Effector memory CD8-positive, alpha-beta T cell (primary cell): ENCODE measurements around the gene RNF227.

Source experiments
- ATAC-seq: fragments of 150-1000 bp; cut with Tn5 transposase; replicated peaks from 2 replicates; pipeline ENCODE4 v1.10.0; 2021; ENCODE audit warnings: mild to moderate bottlenecking, moderate library complexity
- DNase-seq, 3 experiments: peaks; one replicate each; pipeline ENCODE4 v3.0.0; 2021
- H3K27ac Mint-ChIP-seq, 2 donors: one replicate each; pipeline ENCODE4 v1.8.0; 2022; ENCODE audit warnings: mild to moderate bottlenecking in 2 of 2, mixed read lengths in 2 of 2, moderate library complexity in 2 of 2
- H3K27me3 Mint-ChIP-seq, 2 donors: one replicate each; pipeline ENCODE4 v1.8.0; 2022; ENCODE audit warnings: mixed read lengths in 2 of 2
- H3K36me3 Mint-ChIP-seq: one replicate; pipeline ENCODE4 v1.8.0; 2022; ENCODE audit warnings: mild to moderate bottlenecking, moderate library complexity, mixed read lengths; ENCODE audit not compliant: insufficient read depth
- H3K4me1 Mint-ChIP-seq, 2 donors: one replicate each; pipeline ENCODE4 v1.8.0; 2022; ENCODE audit warnings: low read depth in 2 of 2, mixed read lengths in 2 of 2
- H3K4me3 Mint-ChIP-seq, 2 donors: one replicate each; pipeline ENCODE4 v1.8.0; 2022; ENCODE audit warnings: mild to moderate bottlenecking in 2 of 2, mixed read lengths in 2 of 2, moderate library complexity in 2 of 2
- H3K9me3 Mint-ChIP-seq, 2 donors: one replicate each; pipeline ENCODE4 v1.8.0; 2022; ENCODE audit warnings: mixed read lengths in 2 of 2

RNF227 gene

GRCh38 chr17:7943291-7943690 lies 27.2 kb upstream of the RNF227 start:
- Mint-ChIP-seq H3K36me3 (peaks cover 38% of the 10 kb centered on the region), H3K27ac (no peak overlapping the region), H3K9me3 (no peaks in the 10 kb centered on the region), H3K4me3 (no peak overlapping the region), H3K4me1 (no peaks in the 10 kb centered on the region), H3K27me3 (no peaks in the 10 kb centered on the region)
- ATAC-seq (no peak), DNase-seq (no peak)

DNA sequence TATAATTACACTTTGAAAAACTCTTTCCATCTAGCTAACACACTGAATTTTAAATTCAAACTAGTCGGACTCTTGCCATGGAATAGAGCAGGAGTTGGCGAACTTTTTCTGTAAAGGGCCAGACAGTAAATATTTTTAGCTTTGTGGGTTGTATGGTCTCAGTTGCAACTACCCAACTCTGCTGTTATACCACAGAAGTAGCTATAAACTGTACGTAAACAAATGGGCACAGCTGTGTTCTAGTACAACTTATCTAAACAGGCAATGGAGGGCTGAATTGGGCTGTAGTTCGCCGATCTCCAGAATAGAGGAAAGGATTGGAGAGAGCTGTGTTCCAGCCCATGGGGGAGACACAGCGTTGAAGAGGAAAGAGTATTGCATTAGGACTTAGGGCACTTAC lies 24.7 kb upstream of the RNF227 start:
- Mint-ChIP-seq H3K27me3 (no peaks in the 10 kb centered on the region), H3K36me3 (peaks cover 44% of the 10 kb centered on the region), H3K9me3 (no peaks in the 10 kb centered on the region), H3K4me3 (no peak overlapping the region), H3K27ac (no peak overlapping the region), H3K4me1 (no peaks in the 10 kb centered on the region)
- DNase-seq (no peak), ATAC-seq (no peak)

GRCh38 chr17:7940034-7940433 lies 23.9 kb upstream of the RNF227 start:
- H3K9me3 Mint-ChIP-seq: no peaks in the 10 kb centered on the region
- H3K36me3 Mint-ChIP-seq: peaks cover 42% of the 10 kb centered on the region
- no peak for ATAC-seq
- H3K27ac Mint-ChIP-seq: no peak overlapping the region
- no peak for DNase-seq
- no peak overlapping the region for H3K4me3 Mint-ChIP-seq
- H3K4me1 Mint-ChIP-seq: no peaks in the 10 kb centered on the region
- no peaks in the 10 kb centered on the region for H3K27me3 Mint-ChIP-seq

DNA sequence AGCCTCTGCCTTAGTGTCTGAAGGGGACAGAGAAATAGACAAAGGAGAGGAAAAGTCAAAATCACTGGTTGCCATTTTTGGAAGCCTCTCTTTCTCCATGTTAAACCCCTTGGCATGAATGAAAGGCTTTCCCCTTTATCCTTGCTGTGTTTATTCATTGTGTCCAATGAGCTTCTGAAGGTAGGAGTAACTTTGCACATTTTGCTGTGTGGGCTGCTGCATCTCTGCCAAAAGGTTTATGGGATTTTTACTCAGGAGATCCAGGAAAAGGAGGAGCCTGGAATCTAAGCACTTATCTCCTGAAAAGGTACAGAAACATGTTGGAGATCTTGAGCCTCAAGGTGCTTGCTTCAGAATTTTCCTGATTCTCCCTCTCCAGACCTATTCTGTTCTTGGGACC lies 19.8 kb upstream of the RNF227 start:
- no peak overlapping the region for H3K27ac Mint-ChIP-seq
- H3K36me3 Mint-ChIP-seq: peaks cover 38% of the 10 kb centered on the region
- ATAC-seq (no peak), DNase-seq (no peak)
- no peaks in the 10 kb centered on the region for H3K27me3 Mint-ChIP-seq
- H3K9me3 Mint-ChIP-seq: no peaks in the 10 kb centered on the region
- peaks cover 23 to 33% of the 10 kb centered on the region in 2 donors for H3K4me1 Mint-ChIP-seq
- no peak overlapping the region for H3K4me3 Mint-ChIP-seq

- Mint-ChIP-seq H3K4me3 (peak overlapping the region; percentile 87 to 88), H3K9me3 (no peaks in the 10 kb centered on the region), H3K27ac (peak overlapping the region; percentile 92 to 93), H3K36me3 (peaks cover 31% of the 10 kb centered on the region), H3K27me3 (no peaks in the 10 kb centered on the region), H3K4me1 (peaks cover 37 to 45% of the 10 kb centered on the region in 2 donors)
- DNase-seq (no peak), ATAC-seq (no peak)
These were observed 16.9 kb upstream of the RNF227 start for GRCh38 chr17:7932949-7933348.

DNA sequence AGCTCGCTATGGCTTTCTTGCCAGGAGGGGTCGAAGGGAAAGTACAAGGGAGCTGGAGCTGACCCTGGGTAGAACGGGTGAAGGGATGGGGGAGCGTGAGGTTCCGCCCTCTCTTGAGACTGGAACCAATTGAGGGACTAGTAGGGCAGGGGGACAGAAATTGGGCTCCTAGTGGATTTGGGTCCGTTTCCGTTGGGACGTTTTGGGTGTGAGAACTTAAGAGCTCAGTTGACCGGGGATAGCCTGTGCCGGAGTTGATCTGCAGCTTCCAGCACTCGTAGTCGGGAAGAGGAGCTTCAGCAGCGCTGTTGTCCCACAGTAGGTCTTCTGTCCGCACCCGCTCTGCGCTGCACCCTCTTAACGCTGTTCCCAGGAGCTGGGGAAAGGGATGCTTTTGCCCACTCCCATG lies 16.4 kb upstream of the RNF227 start:
- Mint-ChIP-seq H3K27me3 (no peaks in the 10 kb centered on the region), H3K4me1 (peaks cover 39 to 45% of the 10 kb centered on the region in 2 donors), H3K36me3 (peaks cover 27% of the 10 kb centered on the region), H3K4me3 (peak overlapping the region; percentile 87 to 88), H3K27ac (peak overlapping the region; percentile 92 to 93), H3K9me3 (no peaks in the 10 kb centered on the region)
- peak in 2 of 3 experiments; percentile 11 to 14 for DNase-seq
- ATAC-seq: peak; percentile 10

GRCh38 chr17:7931709-7932482 lies 15.8 kb upstream of the RNF227 start, which contains the start of the genes CNTROB and TRAPPC1:
Gene CNTROB (plus strand): TSS chr17:7932206. CDS start chr17:7933080, 874 bp downstream.
Gene TRAPPC1 (minus strand): TSS chr17:7931946. CDS start chr17:7931829, 117 bp downstream.
- no peaks in the 10 kb centered on the region for H3K27me3 Mint-ChIP-seq
- peak within 1 kb of the TSS; percentile 87 to 88 for H3K4me3 Mint-ChIP-seq
- peaks cover 39 to 45% of the 10 kb centered on the region in 2 donors for H3K4me1 Mint-ChIP-seq
- no peaks in the 10 kb centered on the region for H3K9me3 Mint-ChIP-seq
- peaks cover 22% of the 10 kb centered on the region for H3K36me3 Mint-ChIP-seq
- DNase-seq (peak; percentile 98), ATAC-seq (peak; percentile 95)
- peak within 1 kb of the TSS; percentile 92 to 93 for H3K27ac Mint-ChIP-seq

- Mint-ChIP-seq H3K4me3 (peak overlapping the region; percentile 87 to 88), H3K27ac (peak overlapping the region; percentile 92 to 93), H3K36me3 (peaks cover 16% of the 10 kb centered on the region), H3K27me3 (no peaks in the 10 kb centered on the region), H3K9me3 (no peaks in the 10 kb centered on the region), H3K4me1 (peaks cover 39 to 45% of the 10 kb centered on the region in 2 donors)
- no peak for ATAC-seq
- DNase-seq: no peak
These were observed 14.9 kb upstream of the RNF227 start for GRCh38 chr17:7930841-7931631.

DNA sequence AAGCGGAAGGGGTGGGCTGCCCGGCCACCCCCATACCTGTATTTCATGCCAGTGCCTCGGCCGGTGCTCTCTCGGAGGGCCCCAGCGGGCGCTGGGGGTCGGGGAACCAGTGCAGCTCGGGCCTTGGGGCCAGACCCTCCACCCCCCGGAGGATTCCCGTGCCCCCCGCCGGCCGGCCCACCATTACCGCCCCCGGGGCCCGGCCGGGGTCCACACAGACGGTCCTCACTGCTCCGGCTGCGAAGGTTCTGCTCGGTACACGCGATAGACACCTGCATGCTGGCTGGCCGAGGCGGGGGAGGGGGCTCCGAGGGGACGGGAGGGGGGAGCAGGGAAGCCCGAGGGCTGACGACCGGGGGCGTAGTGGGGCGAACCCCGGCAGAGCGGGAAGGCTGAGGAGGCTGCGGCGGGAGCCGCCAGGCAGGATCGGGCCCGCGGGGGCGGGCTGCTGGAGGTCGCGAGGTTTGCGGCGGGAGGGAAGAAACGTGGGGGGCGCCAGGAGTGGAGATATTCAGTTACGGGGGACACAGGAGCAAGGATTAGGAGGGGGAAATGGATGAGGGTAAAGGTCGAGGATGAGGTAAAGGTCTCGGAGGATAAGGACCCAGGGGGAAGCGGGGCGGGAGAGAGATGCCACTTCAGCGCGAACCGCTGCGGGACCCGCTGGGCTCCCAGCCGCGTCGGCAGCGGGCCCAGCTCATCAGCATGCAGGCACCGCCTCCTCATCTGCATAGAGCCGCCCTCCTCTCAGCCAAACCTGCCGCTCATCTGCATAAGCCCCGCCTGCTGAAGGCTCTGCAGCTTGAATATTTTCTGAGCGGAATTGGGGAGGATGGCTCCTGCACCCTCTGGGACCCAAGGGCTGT lies 13.3 kb upstream of the RNF227 start, which contains the start of gene KCNAB3:
Gene KCNAB3 (minus strand): TSS at position 699 of the 866 bp plus-strand sequence. CDS start 421 bp downstream, at position 278.
- Mint-ChIP-seq H3K9me3 (no peaks in the 10 kb centered on the region), H3K27me3 (no peaks in the 10 kb centered on the region), H3K4me1 (peaks cover 39% of the 10 kb centered on the region in 2 donors), H3K4me3 (peak within 1 kb of the TSS; percentile 87 to 88), H3K36me3 (peaks cover 7% of the 10 kb centered on the region), H3K27ac (peak within 1 kb of the TSS; percentile 15 to 49)
- ATAC-seq: peak; percentile 21
- peak; percentile 19 to 57 (median 51) for DNase-seq

DNA sequence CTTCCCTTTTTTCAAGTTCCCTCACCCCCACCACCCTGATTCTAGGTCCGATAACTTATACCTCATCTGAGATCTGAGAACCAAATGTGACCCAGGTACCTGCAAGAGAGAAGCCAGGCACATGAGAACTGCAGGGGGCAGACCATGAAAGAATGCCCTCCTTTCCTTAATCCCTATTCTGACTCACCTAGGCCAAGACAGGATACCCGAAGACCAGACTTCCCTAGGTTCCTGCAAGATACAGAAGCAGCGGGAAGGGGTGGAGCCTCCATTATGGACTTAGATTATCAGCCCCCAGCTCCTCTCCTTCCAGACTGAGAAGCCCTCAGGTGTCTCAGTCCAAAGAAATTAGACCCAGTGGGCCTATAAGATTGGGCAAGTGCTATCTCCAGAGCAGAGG lies 11.5 kb upstream of the RNF227 start:
- no peak for DNase-seq
- Mint-ChIP-seq H3K27me3 (no peaks in the 10 kb centered on the region), H3K4me1 (peaks cover 30 to 32% of the 10 kb centered on the region in 2 donors), H3K27ac (peak overlapping the region; percentile 8 to 15), H3K4me3 (no peak overlapping the region), H3K36me3 (peaks cover 5% of the 10 kb centered on the region), H3K9me3 (no peaks in the 10 kb centered on the region)
- no peak for ATAC-seq

GRCh38 chr17:7922845-7923628 lies 6.9 kb upstream of the RNF227 start:
- no peaks in the 10 kb centered on the region for H3K9me3 Mint-ChIP-seq
- H3K4me3 Mint-ChIP-seq: peak overlapping the region; percentile 82 to 85
- DNase-seq (peak; percentile 72 to 76 (median 72)), ATAC-seq (peak; percentile 98)
- peaks cover 11% of the 10 kb centered on the region in 2 donors for H3K4me1 Mint-ChIP-seq
- no peaks in the 10 kb centered on the region for H3K36me3 Mint-ChIP-seq
- peak overlapping the region; percentile 87 to 89 for H3K27ac Mint-ChIP-seq
- H3K27me3 Mint-ChIP-seq: no peaks in the 10 kb centered on the region

GRCh38 chr17:7922269-7922844 lies 6.3 kb upstream of the RNF227 start:
- no peak for DNase-seq
- Mint-ChIP-seq H3K4me3 (peak overlapping the region; percentile 82 to 85), H3K36me3 (no peaks in the 10 kb centered on the region), H3K4me1 (peaks cover 8 to 11% of the 10 kb centered on the region in 2 donors), H3K9me3 (no peaks in the 10 kb centered on the region), H3K27ac (peak overlapping the region; percentile 87 to 89), H3K27me3 (no peaks in the 10 kb centered on the region)
- ATAC-seq: peak; percentile 46
